Osteoblast (primary cell): ENCODE measurements around the gene ST3GAL3. TPM values are rescaled to one million over a fixed set of nuclear protein-coding genes. Genes with fewer than 3 reads are reported as not detected.

Experiments
- DNase-seq: peaks from one replicate; pipeline ENCODE4 v3.0.0; 2011; ENCODE audit warnings: low spot score, mixed read lengths; ENCODE audit not compliant: insufficient read length; ENCODE audit errors: missing footprints
- H2AFZ ChIP-seq: 2 replicates; pipeline ENCODE4 v1.6.0; 2011; ENCODE audit warnings: mild to moderate bottlenecking, low read length
- H3K27ac ChIP-seq: 2 replicates; pipeline ENCODE4 v1.5.1; 2011; ENCODE audit warnings: mild to moderate bottlenecking, low read depth, low read length, moderate library complexity
- H3K27me3 ChIP-seq: 2 replicates; pipeline ENCODE4 v1.6.0; 2012; ENCODE audit warnings: mild to moderate bottlenecking, control low read depth, inconsistent platforms, low read length, moderate library complexity; ENCODE audit not compliant: insufficient read depth
- H3K36me3 ChIP-seq: 2 replicates; pipeline ENCODE4 v1.5.1; 2011; ENCODE audit warnings: mild to moderate bottlenecking, low read length, control low read depth, moderate library complexity; ENCODE audit not compliant: insufficient read depth
- H3K4me1 ChIP-seq: 2 replicates; pipeline ENCODE4 v1.5.1; 2011; ENCODE audit warnings: mild to moderate bottlenecking, low read length, control low read depth, moderate library complexity; ENCODE audit not compliant: insufficient read depth
- H3K4me2 ChIP-seq: 2 replicates; pipeline ENCODE4 v1.6.0; 2011; ENCODE audit warnings: mild to moderate bottlenecking, low read length; ENCODE audit not compliant: insufficient read depth
- H3K4me3 ChIP-seq: fragments of 200-600 bp; sonication (generic); 3 replicates; pipeline ENCODE4 v1.5.1; 2012; ENCODE audit warnings: mild to moderate bottlenecking, low read length, inconsistent platforms; ENCODE audit not compliant: insufficient read depth
- H3K79me2 ChIP-seq: 2 replicates; pipeline ENCODE4 v1.6.0; 2012; ENCODE audit warnings: mild to moderate bottlenecking, low read length, control low read depth, inconsistent platforms; ENCODE audit not compliant: insufficient read depth
- H3K9me3 ChIP-seq: 2 replicates; pipeline ENCODE4 v1.5.1; 2011; ENCODE audit warnings: low read depth, low read length, control low read depth
- H4K20me1 ChIP-seq: 2 replicates; pipeline ENCODE4 v1.6.0; 2012; ENCODE audit warnings: mild to moderate bottlenecking, low read length, control low read depth; ENCODE audit not compliant: insufficient read depth
- CTCF ChIP-seq: IDR thresholded peaks from 2 replicates; pipeline ENCODE4 v1.5.1; 2011; ENCODE audit warnings: mild to moderate bottlenecking, low read depth, low read length, moderate library complexity; ENCODE audit errors: extremely low read depth
- total RNA-seq: library from RNA; depleted of rRNA; stranded (reverse); fragments of >200 nt; gene quantifications from 2 replicates; pipeline ENCODE4 v1.2.3, GENCODE V29; 2012

The ST3GAL3 gene
- total RNA-seq, 1 donor, result 18.5 TPM

- Histone ChIP-seq H3K36me3 (peaks cover 33% of the 10 kb centered on the region), H2AFZ (peak overlapping the region; percentile 93), H3K4me2 (peak overlapping the region; percentile 96), H3K4me1 (peaks cover 42% of the 10 kb centered on the region), H3K9me3 (no peaks in the 10 kb centered on the region), H3K79me2 (peaks cover 60% of the 10 kb centered on the region), H3K27me3 (no peaks in the 10 kb centered on the region), H3K27ac (no peak overlapping the region), H3K4me3 (peak overlapping the region; percentile 94), H4K20me1 (peaks cover 27% of the 10 kb centered on the region)
- TF ChIP-seq CTCF, result no peak
- DNase-seq, result peak; percentile 61
These were observed 266.7 kb downstream of the ST3GAL3 start for GRCh38 chr1:43973981-43974442.

- DNase-seq, result peak; percentile 100
- peak within 1 kb of the TSS; percentile 93 for H2AFZ ChIP-seq
- H3K9me3 ChIP-seq, result no peaks in the 10 kb centered on the region
- H3K4me1 ChIP-seq, result peaks cover 42% of the 10 kb centered on the region
- TF ChIP-seq CTCF, result no peak
- H4K20me1 ChIP-seq, result peaks cover 27% of the 10 kb centered on the region
- peak within 1 kb of the TSS; percentile 94 for H3K4me3 ChIP-seq
- peaks cover 33% of the 10 kb centered on the region for H3K36me3 ChIP-seq
- H3K27ac ChIP-seq, result peak within 1 kb of the TSS; percentile 79
- H3K4me2 ChIP-seq, result peak within 1 kb of the TSS; percentile 96
- H3K27me3 ChIP-seq, result no peaks in the 10 kb centered on the region
- peaks cover 62% of the 10 kb centered on the region for H3K79me2 ChIP-seq
These were observed 267.3 kb downstream of the ST3GAL3 start, which contains the start of gene ATP6V0B for GRCh38 chr1:43974443-43975248. Gene ATP6V0B (plus strand): TSS chr1:43974960. CDS start chr1:43975041, 81 bp downstream.

GRCh38 chr1:43975249-43975961, 268.1 kb downstream of the ST3GAL3 start:
- no peaks in the 10 kb centered on the region for H3K27me3 ChIP-seq
- H3K9me3 ChIP-seq, result no peaks in the 10 kb centered on the region
- peaks cover 28% of the 10 kb centered on the region for H4K20me1 ChIP-seq
- H3K27ac ChIP-seq, result peak overlapping the region; percentile 79
- H3K79me2 ChIP-seq, result peaks cover 65% of the 10 kb centered on the region
- H3K4me3 ChIP-seq, result peak overlapping the region; percentile 94
- TF ChIP-seq CTCF, result no peak
- H2AFZ ChIP-seq, result peak overlapping the region; percentile 93
- DNase-seq, result peak; percentile 94
- H3K4me2 ChIP-seq, result peak overlapping the region; percentile 96
- peaks cover 33% of the 10 kb centered on the region for H3K36me3 ChIP-seq
- peaks cover 46% of the 10 kb centered on the region for H3K4me1 ChIP-seq

GRCh38 chr1:43976045-43976444, 268.7 kb downstream of the ST3GAL3 start:
- Histone ChIP-seq H3K27me3 (no peaks in the 10 kb centered on the region), H3K4me2 (peak overlapping the region; percentile 96), H3K27ac (peak overlapping the region; percentile 79), H2AFZ (no peak overlapping the region), H3K79me2 (peaks cover 65% of the 10 kb centered on the region), H3K9me3 (no peaks in the 10 kb centered on the region), H4K20me1 (peaks cover 34% of the 10 kb centered on the region), H3K36me3 (peaks cover 33% of the 10 kb centered on the region), H3K4me1 (peaks cover 44% of the 10 kb centered on the region), H3K4me3 (peak overlapping the region; percentile 94)
- no peak for TF ChIP-seq CTCF
- DNase-seq, result peak; percentile 87
